Inferior parietal cortex (tissue), 1 donor: ENCODE measurements around the gene ANXA9.

Experiments
- DNase-seq: peaks from one replicate; pipeline ENCODE4 v3.0.0-alpha.2; 2016; ENCODE audit errors: extremely low spot score

The ANXA9 gene

GRCh38 chr1:151003180-151003579, 21.1 kb downstream of the ANXA9 start:
- DNase-seq = no peak

DNA sequence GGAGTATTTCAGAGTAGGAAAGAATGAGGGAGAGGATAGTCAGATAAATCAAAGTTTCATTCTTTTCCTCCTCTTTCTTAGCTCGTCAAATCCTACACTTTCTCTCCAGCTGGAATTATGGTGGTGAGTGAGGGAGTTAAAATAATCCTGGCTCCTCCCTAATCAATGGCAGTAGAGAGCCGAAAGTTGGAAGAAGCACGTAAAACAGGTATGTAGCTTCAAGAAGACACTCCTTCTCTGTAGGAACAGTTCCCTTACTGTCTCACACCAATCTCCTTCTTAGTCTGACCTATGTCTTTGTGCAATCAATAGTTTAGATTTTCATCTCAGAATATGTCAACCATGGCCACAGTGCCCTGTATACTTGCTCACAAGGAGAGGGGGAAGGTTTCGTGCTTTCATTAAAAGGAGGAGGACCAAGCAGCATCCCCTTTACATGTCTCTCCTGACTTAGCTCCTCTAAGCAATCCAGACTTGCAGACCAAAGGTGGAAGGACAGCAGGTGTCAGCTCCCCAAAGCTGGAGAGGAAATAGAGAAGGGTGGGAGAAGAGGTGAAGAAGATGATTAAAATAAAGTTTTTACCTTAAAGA, 23.7 kb downstream of the ANXA9 start:
- DNase-seq = peak; percentile 32

GRCh38 chr1:151006327-151007052, 24.4 kb downstream of the ANXA9 start, which contains the start of gene MINDY1:
MINDY1 (minus strand) TSS chr1:151006902; CDS start chr1:151002617, 4,285 bp downstream.
- DNase-seq = peak; percentile 87

- DNase-seq = no peak
Measured at GRCh38 chr1:151007853-151008243, 25.8 kb downstream of the ANXA9 start.

- DNase-seq = peak; percentile 97
Measured at GRCh38 chr1:151008244-151009205, 26.4 kb downstream of the ANXA9 start, which contains the start of gene PRUNE1. PRUNE1 (plus strand) TSS chr1:151008449; CDS start chr1:151008633, 184 bp downstream.

DNA sequence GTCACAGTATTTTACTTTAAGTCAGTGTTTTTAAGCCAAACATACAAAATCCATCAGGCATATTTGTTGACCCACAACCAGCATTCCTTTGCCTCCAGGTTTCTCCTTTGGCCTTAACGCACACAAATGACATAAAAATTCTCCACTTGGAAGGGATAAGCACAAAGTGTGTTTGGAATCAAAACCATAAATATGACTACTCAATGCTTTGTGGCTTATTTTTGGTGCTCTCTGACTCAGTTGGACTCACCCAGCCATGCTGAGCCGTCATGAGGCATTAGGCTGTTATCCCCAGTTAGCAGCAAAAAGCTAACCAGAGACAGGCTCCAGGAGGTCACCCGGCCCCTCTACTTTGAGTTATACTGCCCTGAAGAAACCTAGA, 27.1 kb downstream of the ANXA9 start:
- DNase-seq = no peak

DNA sequence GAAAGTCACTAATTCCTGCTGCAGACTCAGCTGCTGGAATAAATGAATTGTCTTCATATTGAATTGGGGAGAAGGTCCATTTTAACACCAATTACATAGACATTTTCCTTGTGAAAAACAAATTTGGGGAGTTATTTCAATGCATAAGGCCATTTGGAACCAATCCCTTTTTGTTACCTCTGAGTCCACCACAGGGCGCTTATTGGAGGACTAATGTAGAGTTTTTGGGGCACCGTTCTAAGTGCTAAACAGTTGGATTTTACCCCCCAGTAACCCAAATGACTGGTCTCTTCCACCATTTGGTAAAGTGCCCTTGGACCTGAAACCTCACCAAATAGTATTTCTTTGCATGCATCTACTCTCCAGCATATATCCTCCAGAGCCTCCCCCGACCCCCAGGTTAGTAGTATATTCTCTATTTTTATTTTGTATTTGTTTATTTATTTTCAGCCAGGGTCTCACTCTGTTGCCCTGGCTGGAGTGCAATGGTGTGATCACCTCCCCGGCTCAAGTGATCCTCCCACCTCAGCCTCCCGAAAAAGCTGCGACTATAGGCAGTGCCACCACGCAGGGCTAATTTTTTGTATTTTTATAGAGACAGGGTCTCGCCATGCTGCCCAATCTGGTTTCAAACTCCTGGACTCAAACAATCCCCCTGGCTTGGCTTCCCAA, 27.7 kb downstream of the ANXA9 start:
- DNase-seq = no peak

DNA sequence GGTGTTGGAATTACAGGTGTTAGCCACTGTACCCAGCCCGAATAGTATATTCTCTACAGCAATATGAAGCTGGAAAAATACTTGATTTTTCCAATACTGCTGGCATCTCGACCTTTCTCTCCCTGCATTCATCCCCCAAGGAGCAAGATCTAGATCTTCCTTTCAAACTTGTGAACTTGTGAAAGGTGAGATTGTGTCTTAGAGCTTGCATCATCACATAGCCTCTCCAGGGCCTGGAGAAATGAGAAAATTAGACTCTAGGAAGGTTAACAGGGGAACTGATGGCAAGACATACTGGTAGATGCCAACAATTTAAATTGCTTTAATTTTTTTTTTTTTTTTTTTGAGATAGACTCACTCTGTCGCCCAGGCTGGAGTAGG, 28.2 kb downstream of the ANXA9 start:
- no peak for DNase-seq

DNA sequence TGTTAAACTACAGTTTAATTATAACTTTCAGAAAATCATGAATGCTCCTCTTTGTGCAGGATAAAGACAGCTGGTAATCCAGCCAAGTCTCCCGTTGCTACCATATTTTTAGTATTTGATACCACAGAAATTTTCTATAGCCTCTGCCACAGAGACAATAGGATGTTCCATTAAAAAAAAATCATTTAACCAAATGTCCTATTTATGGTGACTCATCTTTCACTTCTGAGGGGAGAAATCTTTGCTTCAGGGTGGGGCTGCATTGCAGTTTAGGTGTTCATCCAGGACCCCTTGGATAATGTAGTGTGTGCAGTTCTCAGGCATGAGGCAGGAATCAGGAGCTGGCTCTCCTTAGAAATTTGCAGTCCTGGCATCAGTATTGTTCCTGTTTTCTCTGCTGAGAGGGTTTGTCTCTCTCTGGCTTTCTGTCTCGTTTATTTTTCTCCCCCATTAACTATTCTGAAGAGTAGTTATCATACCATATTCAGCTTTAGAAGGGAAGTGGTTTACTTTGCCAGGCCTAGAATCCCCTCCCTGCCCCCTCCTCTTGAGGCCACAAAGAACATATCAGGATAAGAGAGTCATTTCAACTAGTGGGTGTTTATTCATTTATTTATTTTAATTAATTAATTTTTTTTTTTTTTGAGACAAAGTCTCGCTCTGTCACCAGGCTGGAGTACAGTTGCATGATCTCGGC, 29.2 kb downstream of the ANXA9 start:
- no peak for DNase-seq

- DNase-seq = no peak
Measured at GRCh38 chr1:151012684-151013471, 30.8 kb downstream of the ANXA9 start.

- DNase-seq = no peak
Measured at GRCh38 chr1:151013518-151013917, 31.4 kb downstream of the ANXA9 start.

DNA sequence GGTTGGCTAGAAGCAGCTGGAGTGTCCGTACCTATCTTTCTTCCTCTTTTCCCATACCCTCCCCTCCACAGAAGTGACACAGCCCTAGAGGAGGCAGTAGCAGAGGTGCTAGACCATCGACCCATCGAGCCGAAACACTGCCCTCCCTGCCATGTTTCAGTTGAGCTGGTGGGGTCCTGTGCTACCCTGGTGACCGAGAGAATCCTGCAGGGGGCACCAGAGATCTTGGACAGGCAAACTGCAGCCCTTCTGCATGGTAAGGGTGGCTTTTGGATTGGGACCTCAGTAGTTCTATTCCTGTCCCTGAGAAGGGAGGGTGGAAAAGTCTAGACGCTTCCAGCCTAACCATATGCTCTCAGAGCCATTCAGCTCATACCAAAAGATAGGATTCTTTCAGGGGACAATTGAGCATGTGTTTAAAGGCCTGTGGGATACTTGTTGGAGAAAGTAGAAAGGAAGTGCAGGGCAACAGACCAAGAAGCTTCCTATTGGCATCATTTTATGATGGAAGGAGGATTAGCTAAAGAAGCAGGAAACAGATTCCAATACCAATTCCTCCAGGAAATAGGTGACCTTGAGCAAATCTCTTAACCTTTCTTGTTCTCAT, 42.6 kb downstream of the ANXA9 start:
- peak; percentile 83 for DNase-seq

- DNase-seq = no peak
Measured at GRCh38 chr1:151026460-151026859, 44.4 kb downstream of the ANXA9 start.

GRCh38 chr1:151032164-151032563, 50.1 kb downstream of the ANXA9 start:
- no peak for DNase-seq

DNA sequence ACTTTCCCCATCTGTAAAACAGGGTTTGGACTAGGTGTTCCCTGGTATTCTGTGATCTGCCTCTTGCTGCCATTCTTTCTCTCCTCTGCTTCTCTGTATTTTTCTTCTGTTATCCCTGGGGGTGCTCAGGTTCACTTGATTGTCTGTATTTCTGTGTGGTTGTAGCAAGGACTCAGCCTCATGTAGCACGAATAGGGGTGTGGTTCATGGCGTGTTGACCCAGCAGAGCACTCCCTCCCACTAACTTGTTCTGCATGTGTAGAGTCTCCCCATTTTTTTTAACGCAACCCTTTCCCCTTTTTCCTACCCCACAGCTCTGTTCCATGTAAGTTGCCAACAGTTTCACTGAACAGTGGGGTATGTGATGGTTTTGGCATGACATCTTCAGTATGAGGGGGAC, 53.1 kb downstream of the ANXA9 start:
- DNase-seq = no peak

DNA sequence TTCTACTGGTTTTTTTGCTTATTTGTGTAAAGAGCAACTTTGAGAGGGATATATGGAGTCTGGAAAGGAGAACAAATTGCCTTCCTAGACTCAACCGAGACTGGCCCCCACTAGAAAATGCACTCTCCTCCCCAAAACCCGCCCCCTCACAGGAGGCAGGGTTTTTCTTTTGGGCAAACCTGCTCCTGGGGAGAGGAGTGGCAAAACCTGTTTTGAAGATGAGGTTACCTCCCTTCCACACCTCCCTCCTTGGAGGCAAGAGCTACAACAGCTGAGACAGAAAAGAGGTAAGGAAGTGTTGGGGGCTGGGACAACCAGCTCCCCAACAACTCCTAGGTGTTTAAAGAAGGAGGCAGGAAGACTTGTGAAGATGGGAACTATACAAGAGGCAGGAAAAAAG, 54.3 kb downstream of the ANXA9 start, which contains the start of gene BNIPL:
BNIPL (plus strand) TSS at position 231 of the 400 bp plus-strand sequence; CDS start at position 371, 140 bp downstream.
- no peak for DNase-seq

DNA sequence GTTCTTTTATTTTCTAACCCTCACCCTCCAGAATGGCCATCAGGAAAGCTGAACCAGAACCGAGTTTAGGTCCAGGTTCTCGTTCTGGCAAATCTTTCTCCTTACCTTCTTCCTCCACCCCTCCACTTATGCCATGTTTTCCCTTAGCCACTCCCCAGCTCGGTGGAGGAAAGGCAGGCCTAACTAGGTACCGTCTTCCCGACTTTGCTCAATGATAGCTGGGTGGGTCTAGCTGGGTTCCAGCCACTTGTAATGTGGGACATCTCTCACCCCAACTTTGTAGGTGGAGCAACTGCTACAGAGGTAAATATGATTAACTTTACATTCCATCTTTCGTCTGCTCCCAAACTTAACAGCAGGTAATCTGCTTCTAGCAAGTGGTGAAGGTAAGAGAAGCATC, 54.9 kb downstream of the ANXA9 start:
- no peak for DNase-seq

GRCh38 chr1:151039521-151039920, 57.4 kb downstream of the ANXA9 start:
- no peak for DNase-seq

DNA sequence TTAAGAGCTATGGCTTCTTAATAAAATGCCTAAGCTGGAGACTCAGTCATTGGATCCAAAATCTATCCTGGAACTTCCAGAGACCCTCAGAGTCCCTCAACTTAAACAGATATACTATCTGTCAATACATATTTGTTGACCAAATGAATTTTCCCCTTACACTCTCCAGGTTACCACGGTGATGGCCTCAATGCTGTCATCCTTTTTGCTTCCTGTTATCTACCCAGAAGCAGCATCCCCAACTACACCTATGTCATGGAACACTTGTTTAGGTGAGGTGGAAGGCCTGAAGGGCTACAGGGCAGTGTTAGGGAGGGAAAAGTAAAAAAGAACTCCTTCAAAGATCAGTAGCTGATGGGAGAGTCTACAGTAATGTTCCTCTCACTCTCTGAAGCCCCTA, 61.1 kb downstream of the ANXA9 start:
- no peak for DNase-seq
